K562 (cell line): ENCODE measurements around the gene PRC1. TPM values are rescaled to one million over a fixed set of nuclear protein-coding genes. Genes with fewer than 3 reads are reported as not detected.

Experiments used
- ASH1L ChIP-seq: fragments of 450-650 bp; IDR thresholded peaks from 2 replicates; pipeline ENCODE4 v1.6.1; 2018; ENCODE audit warnings: borderline replicate concordance, mild to moderate bottlenecking, low read depth; ENCODE audit not compliant: partially characterized antibody
- CEBPZ ChIP-seq: fragments of 150-350 bp; IDR thresholded peaks from 2 replicates; pipeline ENCODE4 v1.6.1; 2014; ENCODE audit warnings: low read depth, mild to moderate bottlenecking, low read length, borderline replicate concordance
- HBP1 ChIP-seq: fragments of 450-650 bp; formaldehyde crosslinking; IDR thresholded peaks from 2 replicates; pipeline ENCODE4 v1.4.0; 2022; ENCODE audit warnings: missing genetic modification characterization
- HNRNPK ChIP-seq: fragments of 200-400 bp; formaldehyde crosslinking; IDR thresholded peaks from one replicate; pipeline ENCODE4 v1.6.1; 2018; ENCODE audit warnings: mild to moderate bottlenecking, low read depth, low read length; ENCODE audit not compliant: poor library complexity, severe bottlenecking
- HNRNPL ChIP-seq: fragments of 200-400 bp; formaldehyde crosslinking; IDR thresholded peaks from 2 replicates; pipeline ENCODE4 v1.6.1; 2017; ENCODE audit warnings: low read depth, mild to moderate bottlenecking, low read length
- KDM4B ChIP-seq, 2 experiments: fragments of 450-650 bp in 1 of 2; sonication (generic) in 1 of 2; IDR thresholded peaks; 2 replicates each; pipeline ENCODE4 v1.6.1; 2016 to 2017; ENCODE audit warnings: borderline replicate concordance in 2 of 2, antibody characterized with exemption in 1 of 2, low read depth in 1 of 2, mild to moderate bottlenecking in 1 of 2
- KLF1 ChIP-seq: fragments of 450-650 bp; IDR thresholded peaks from 2 replicates; pipeline ENCODE4 v1.6.1; 2016; ENCODE audit warnings: missing genetic modification characterization, missing compliant biosample characterization
- KLF16 ChIP-seq: IDR thresholded peaks from 2 replicates; pipeline ENCODE4 v1.6.1; 2016; ENCODE audit warnings: antibody characterized with exemption
- MAFF ChIP-seq: IDR thresholded peaks from 2 replicates; pipeline ENCODE4 v1.6.1; 2012; ENCODE audit warnings: low read length, improper control_type of control experiment
- MAFK ChIP-seq: IDR thresholded peaks from 2 replicates; pipeline ENCODE4 v1.6.1; 2011; ENCODE audit warnings: low read length, improper control_type of control experiment
- NCOA1 ChIP-seq: fragments of 450-650 bp; IDR thresholded peaks from 2 replicates; pipeline ENCODE4 v1.6.1; 2016; ENCODE audit warnings: low read depth
- NR2F6 ChIP-seq: fragments of 450-650 bp; formaldehyde crosslinking; IDR thresholded peaks from 2 replicates; pipeline ENCODE4 v1.4.0; 2020; ENCODE audit warnings: mild to moderate bottlenecking
- NUFIP1 ChIP-seq: fragments of 450-650 bp; IDR thresholded peaks from 2 replicates; pipeline ENCODE4 v1.6.1; 2018; ENCODE audit not compliant: partially characterized antibody
- RAD51 ChIP-seq: fragments of 450-650 bp; IDR thresholded peaks from 2 replicates; pipeline ENCODE4 v1.7.1; 2016; ENCODE audit warnings: low read depth, mild to moderate bottlenecking, borderline replicate concordance
- RBM14 ChIP-seq: fragments of 200-400 bp; formaldehyde crosslinking; IDR thresholded peaks from 2 replicates; pipeline ENCODE4 v1.6.1; 2018; ENCODE audit warnings: low read depth, mild to moderate bottlenecking, low read length, moderate library complexity, borderline replicate concordance; ENCODE audit not compliant: insufficient read depth
- RBM22 ChIP-seq: fragments of 200-400 bp; formaldehyde crosslinking; IDR thresholded peaks from 2 replicates; pipeline ENCODE4 v1.6.1; 2018; ENCODE audit warnings: low read length, low read depth; ENCODE audit not compliant: poor library complexity, severe bottlenecking
- SMAD2 ChIP-seq: fragments of 150-350 bp; IDR thresholded peaks from 2 replicates; pipeline ENCODE4 v1.6.1; 2014; ENCODE audit warnings: low read depth, mild to moderate bottlenecking, low read length
- SMAD3 ChIP-seq: fragments of 450-650 bp; formaldehyde crosslinking; conservative IDR thresholded peaks from 2 replicates; pipeline ENCODE4 v1.4.0; 2020; ENCODE audit warnings: mild to moderate bottlenecking
- TBP ChIP-seq: optimal IDR thresholded peaks from 2 replicates; pipeline ENCODE3; 2011; ENCODE audit warnings: low read depth, low read length, improper control_type of control experiment
- TFE3 ChIP-seq: fragments of 450-650 bp; formaldehyde crosslinking; IDR thresholded peaks from 2 replicates; pipeline ENCODE4 v1.4.0; 2020; ENCODE audit warnings: mild to moderate bottlenecking, mixed read lengths
- TRIM25 ChIP-seq: fragments of 450-650 bp; IDR thresholded peaks from 2 replicates; pipeline ENCODE4 v1.7.0; 2016; ENCODE audit warnings: borderline replicate concordance
- ZNF212 ChIP-seq: fragments of 450-650 bp; formaldehyde crosslinking; IDR thresholded peaks from 2 replicates; pipeline ENCODE4 v1.4.0; 2020; ENCODE audit warnings: mild to moderate bottlenecking
- polyA plus RNA-seq, 8 experiments: library from polyadenylated mRNA; depleted of rRNA in 4 of 8; stranded (reverse) in 5 of 8; unstranded in 3 of 8; fragments of >200 nt; fragmentation: Nextera tagmentation in 2 of 8; fragmentation: Illumina TruSeq in 1 of 8; extraction: Ambion mirVana in 2 of 8; extraction: Trizol in 1 of 8; gene quantifications; 2 replicates each; pipeline versions ENCODE4 v1.2.1 to v1.2.3, GENCODE V29; 2011 to 2014; ENCODE audit warnings: inconsistent platforms in 1 of 8, missing spikeins in 1 of 8
- total RNA-seq, 7 experiments: library from RNA; depleted of rRNA in 6 of 7; stranded (reverse); fragments of >200 nt in 6 of 7; fragmentation: Illumina TruSeq in 2 of 7; extraction: Trizol in 2 of 7; gene quantifications; 2 replicates each; pipeline versions ENCODE4 v1.2.1 to v1.2.3, GENCODE V29; 2011 to 2021; ENCODE audit warnings: low replicate concordance in 1 of 7

Gene PRC1
- total and polyA plus RNA-seq, 9 of the 15 experiments (the other 6 are each of a cell fraction or from before 2014, with no cell fraction given) = 156 to 391 (median 240) TPM

- no peak for TF ChIP-seq ZNF212 (CRISPR knock-in tag)
- no peak for TF ChIP-seq SMAD2
- no peak for TF ChIP-seq KLF1 (tag)
- no peak for TF ChIP-seq KLF16
- TF ChIP-seq MAFK = peak; percentile 74; the same call in 1 of the 2 replicates
- no peak for TF ChIP-seq KDM4B (IDR thresholded peaks at IDR 0.05; ENCODE audit: borderline replicate concordance in 2 of 2, low read depth in 1 of 2)
- TF ChIP-seq NCOA1 = no peak
- no peak for TF ChIP-seq HBP1
- no peak for TF ChIP-seq CEBPZ
- TF ChIP-seq RBM22 = no peak
- TF ChIP-seq RAD51 = no peak
- no peak for TF ChIP-seq NUFIP1
- TF ChIP-seq TRIM25 = no peak
- no peak for TF ChIP-seq RBM14
- no peak for TF ChIP-seq ASH1L
- TF ChIP-seq SMAD3 (CRISPR knock-in tag) = no peak
- TF ChIP-seq TBP = no peak
- no peak for TF ChIP-seq HNRNPL
- TF ChIP-seq HNRNPK = no peak
- TF ChIP-seq NR2F6 = no peak
- peak; percentile 85 for TF ChIP-seq MAFF
- no peak for TF ChIP-seq TFE3 (CRISPR knock-in tag)
Observed at GRCh38 chr15:90979582-90979981, 14.8 kb downstream of the PRC1 start (continued).
